SK-N-SH (cell line): Measurements from ENCODE around the gene COBL. TPM values are rescaled to one million over a fixed set of nuclear protein-coding genes. Genes with fewer than 3 reads are reported as not detected.

Experiments used
- CTCF ChIA-PET: fragments of 300-600, 350-600 bp; formaldehyde crosslinking; extraction: SDS; loops from one replicate; lab custom pipeline; 2021; lab: Yijun Ruan, JAX
- POLR2A ChIA-PET: fragments of 350-600 bp; sonication (Branson Sonifier 250); formaldehyde crosslinking; extraction: SDS; loops from one replicate; lab custom pipeline; 2020; ENCODE audit warnings: antibody characterized with exemption, inconsistent platforms; lab: Yijun Ruan, JAX
- DNase-seq: peaks from one replicate; pipeline ENCODE4 v3.0.0; 2012
- H2AFZ ChIP-seq: fragments of 200-600 bp; sonication (generic); 2 replicates; pipeline ENCODE4 v1.8.1; 2016; ENCODE audit warnings: antibody characterized with exemption, mild to moderate bottlenecking, low read depth
- H3F3A ChIP-seq: fragments of 200-600 bp; sonication (generic); replicated peaks from 2 replicates; pipeline ENCODE3; 2016; ENCODE audit warnings: antibody characterized with exemption, mild to moderate bottlenecking; ENCODE audit not compliant: insufficient read depth
- H3K27ac ChIP-seq, 2 experiments: fragments of 200-500 bp in 1 of 2; fragments of 200-600 bp in 1 of 2; sonication (Bioruptor generic) in 1 of 2; sonication (generic), shearing (Covaris generic) in 1 of 2; 2 replicates each; pipeline versions ENCODE4 v1.5.1 to v1.6.1; 2014 to 2016; ENCODE audit warnings: low read depth in 2 of 2, inconsistent platforms in 1 of 2, low read length in 1 of 2, mild to moderate bottlenecking in 1 of 2, mixed read lengths in 1 of 2
- H3K27me3 ChIP-seq: fragments of 200-600 bp; sonication (generic), shearing (Covaris generic); 2 replicates; pipeline ENCODE4 v1.6.1; 2016; ENCODE audit warnings: mixed run types; ENCODE audit not compliant: insufficient read depth
- H3K36me3 ChIP-seq, 2 experiments: fragments of 200-500 bp in 1 of 2; fragments of 200-600 bp in 1 of 2; sonication (Bioruptor generic) in 1 of 2; sonication (generic) in 1 of 2; replicated peaks in 1 of 2; 2 replicates each; pipeline versions ENCODE3 to v1.5.1; 2014 to 2016; ENCODE audit warnings: low read length in 1 of 2, mild to moderate bottlenecking in 1 of 2; ENCODE audit not compliant: insufficient read depth in 2 of 2, control insufficient read depth in 1 of 2
- H3K4me1 ChIP-seq, 2 experiments: fragments of 200-500 bp in 1 of 2; fragments of 200-600 bp in 1 of 2; sonication (Bioruptor generic) in 1 of 2; sonication (generic), shearing (Covaris generic) in 1 of 2; 2 replicates each; pipeline versions ENCODE4 v1.5.1 to v1.6.1; 2014 to 2016; ENCODE audit warnings: low read depth in 1 of 2, low read length in 1 of 2, mixed run types in 1 of 2; ENCODE audit not compliant: insufficient read depth in 2 of 2, control insufficient read depth in 1 of 2
- H3K4me2 ChIP-seq: fragments of 200-600 bp; sonication (generic), shearing (Covaris generic); 2 replicates; pipeline ENCODE4 v1.6.1; 2017; ENCODE audit warnings: mixed run types
- H3K4me3 ChIP-seq, 2 experiments: fragments of 200-500 bp in 1 of 2; fragments of 200-600 bp in 1 of 2; sonication (Bioruptor generic) in 1 of 2; sonication (generic), shearing (Covaris generic) in 1 of 2; 2 replicates each; pipeline versions ENCODE4 v1.5.1 to v1.8.1; 2014 to 2016; ENCODE audit warnings: low read depth in 2 of 2, inconsistent platforms in 1 of 2, low read length in 1 of 2, mild to moderate bottlenecking in 1 of 2, mixed read lengths in 1 of 2, moderate library complexity in 1 of 2
- H3K79me2 ChIP-seq: fragments of 200-600 bp; sonication (generic); 2 replicates; pipeline ENCODE4 v1.8.1; 2017; ENCODE audit warnings: mild to moderate bottlenecking; ENCODE audit not compliant: insufficient read depth
- H3K9ac ChIP-seq: fragments of 200-600 bp; sonication (generic); 2 replicates; pipeline ENCODE4 v1.6.1; 2017; ENCODE audit warnings: mixed run types
- H3K9me2 ChIP-seq: fragments of 200-600 bp; sonication (generic); 2 replicates; pipeline ENCODE4 v1.6.1; 2017; ENCODE audit warnings: mixed run types
- H3K9me3 ChIP-seq: fragments of 200-600 bp; sonication (generic); 2 replicates; pipeline ENCODE4 v1.6.1; 2017; ENCODE audit warnings: mixed run types, mild to moderate bottlenecking, moderate library complexity
- H4K20me1 ChIP-seq: fragments of 200-600 bp; sonication (generic); 2 replicates; pipeline ENCODE4 v1.6.1; 2017; ENCODE audit warnings: mild to moderate bottlenecking, mixed run types; ENCODE audit not compliant: insufficient read depth
- CHD2 ChIP-seq: fragments of 150-350 bp; IDR thresholded peaks from 2 replicates; pipeline ENCODE4 v1.6.1; 2018; ENCODE audit warnings: low read length; ENCODE audit not compliant: partially characterized antibody
- EP300 ChIP-seq, 2 experiments: IDR thresholded peaks; 2 replicates each; pipeline versions ENCODE4 v1.4.0 to v1.6.1; 2012; ENCODE audit warnings: borderline replicate concordance in 1 of 2, low read depth in 1 of 2, low read length in 1 of 2
- FOSL2 ChIP-seq: IDR thresholded peaks from 2 replicates; pipeline ENCODE4 v1.4.0; 2012; ENCODE audit warnings: low read depth, mild to moderate bottlenecking, moderate library complexity, borderline replicate concordance
- FOXJ3 ChIP-seq: sonication (generic); formaldehyde crosslinking; IDR thresholded peaks from 2 replicates; pipeline ENCODE4 v1.5.1; 2020; ENCODE audit warnings: mild to moderate bottlenecking, missing genetic modification reagents
- FOXM1 ChIP-seq: IDR thresholded peaks from 2 replicates; pipeline ENCODE4 v1.4.0; 2012; ENCODE audit warnings: low read depth, mild to moderate bottlenecking
- GABPA ChIP-seq: IDR thresholded peaks from 2 replicates; pipeline ENCODE4 v1.4.0; 2012; ENCODE audit warnings: low read depth, mild to moderate bottlenecking
- GATA2 ChIP-seq: sonication (generic); formaldehyde crosslinking; IDR thresholded peaks from 2 replicates; pipeline ENCODE4 v1.5.0; 2020; ENCODE audit warnings: mild to moderate bottlenecking, missing genetic modification reagents
- MXI1 ChIP-seq: IDR thresholded peaks from 2 replicates; pipeline ENCODE4 v1.6.1; 2012; ENCODE audit warnings: mild to moderate bottlenecking, low read depth, low read length, improper control_type of control experiment
- NRF1 ChIP-seq: IDR thresholded peaks from 2 replicates; pipeline ENCODE4 v1.6.1; 2012; ENCODE audit warnings: low read depth, mild to moderate bottlenecking, low read length
- RFX5 ChIP-seq: IDR thresholded peaks from 2 replicates; pipeline ENCODE4 v1.6.1; 2012; ENCODE audit warnings: mild to moderate bottlenecking, improper control_type of control experiment, low read length
- SIN3A ChIP-seq: IDR thresholded peaks from 2 replicates; pipeline ENCODE4 v1.6.1; 2012; ENCODE audit warnings: low read depth, mild to moderate bottlenecking, low read length, moderate library complexity, borderline replicate concordance
- TCF12 ChIP-seq: IDR thresholded peaks from 2 replicates; pipeline ENCODE4 v1.4.0; 2012
- YY1 ChIP-seq: IDR thresholded peaks from 2 replicates; pipeline ENCODE4 v1.4.0; 2012; ENCODE audit warnings: low read depth, mild to moderate bottlenecking
- ZBTB33 ChIP-seq: IDR thresholded peaks from 2 replicates; pipeline ENCODE4 v1.4.0; 2012; ENCODE audit warnings: low read depth, borderline replicate concordance
- WGBS: methylation state at CpG from one replicate; pipeline ENCODE4 v1.1.6; 2017; ENCODE audit warnings: low lambda C conversion rate; 5-methylcytosine and 5-hydroxymethylcytosine counted together
- polyA plus RNA-seq, 3 experiments: library from polyadenylated mRNA; depleted of rRNA; stranded (reverse); fragments of >200 nt; gene quantifications; 2 replicates each; pipeline ENCODE4 v1.2.3, GENCODE V29; 2012
- TF ChIP-seq, protein P1 (sequence below): fragments of 150-350 bp; IDR thresholded peaks from 2 replicates; pipeline ENCODE4 v1.6.1; 2017; ENCODE audit warnings: antibody characterized with exemption, low read length, low read depth, borderline replicate concordance
- TF ChIP-seq, protein P2 (sequence below): IDR thresholded peaks from 2 replicates; pipeline ENCODE4 v1.6.1; 2012; ENCODE audit warnings: mild to moderate bottlenecking, low read depth, low read length, moderate library complexity
- TF ChIP-seq, protein P3 (sequence below): IDR thresholded peaks from 2 replicates; pipeline ENCODE4 v1.4.0; 2012; ENCODE audit warnings: low read depth

The COBL gene
- polyA plus RNA-seq, 1 of the 3 experiments (the other 2 are of a cell fraction) = under 0.01 TPM

- no peak overlapping the region for H3K27ac ChIP-seq
- H3K27me3 ChIP-seq = no peaks in the 10 kb centered on the region
- H3K9me2 ChIP-seq = no peaks in the 10 kb centered on the region
- no peak overlapping the region for H3K9ac ChIP-seq
- H3F3A ChIP-seq = no peaks in the 10 kb centered on the region
- no peak for DNase-seq
- 21% methylated on average over 3 of the region's 3 CpGs for WGBS
- H3K9me3 ChIP-seq = no peaks in the 10 kb centered on the region
- CTCF ChIA-PET = no interaction called here
- H2AFZ ChIP-seq = no peak overlapping the region
- H3K4me3 ChIP-seq = no peak overlapping the region
- H3K4me2 ChIP-seq = no peak overlapping the region
- H3K79me2 ChIP-seq = no peaks in the 10 kb centered on the region
- H4K20me1 ChIP-seq = no peaks in the 10 kb centered on the region
- H3K4me1 ChIP-seq = no peaks in the 10 kb centered on the region
- TF ChIP-seq FOXM1 (no peak), YY1 (no peak), MXI1 (no peak)
- TF ChIP-seq, protein P1, sequence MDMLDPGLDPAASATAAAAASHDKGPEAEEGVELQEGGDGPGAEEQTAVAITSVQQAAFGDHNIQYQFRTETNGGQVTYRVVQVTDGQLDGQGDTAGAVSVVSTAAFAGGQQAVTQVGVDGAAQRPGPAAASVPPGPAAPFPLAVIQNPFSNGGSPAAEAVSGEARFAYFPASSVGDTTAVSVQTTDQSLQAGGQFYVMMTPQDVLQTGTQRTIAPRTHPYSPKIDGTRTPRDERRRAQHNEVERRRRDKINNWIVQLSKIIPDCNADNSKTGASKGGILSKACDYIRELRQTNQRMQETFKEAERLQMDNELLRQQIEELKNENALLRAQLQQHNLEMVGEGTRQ = no peak
- TF ChIP-seq, all 33 proteins: peak for 0
- H3K36me3 ChIP-seq = no peaks in the 10 kb centered on the region
- POLR2A ChIA-PET = no interaction called here
These were observed 61.6 kb downstream of the COBL start for GRCh38 chr7:51255036-51255435.

DNA sequence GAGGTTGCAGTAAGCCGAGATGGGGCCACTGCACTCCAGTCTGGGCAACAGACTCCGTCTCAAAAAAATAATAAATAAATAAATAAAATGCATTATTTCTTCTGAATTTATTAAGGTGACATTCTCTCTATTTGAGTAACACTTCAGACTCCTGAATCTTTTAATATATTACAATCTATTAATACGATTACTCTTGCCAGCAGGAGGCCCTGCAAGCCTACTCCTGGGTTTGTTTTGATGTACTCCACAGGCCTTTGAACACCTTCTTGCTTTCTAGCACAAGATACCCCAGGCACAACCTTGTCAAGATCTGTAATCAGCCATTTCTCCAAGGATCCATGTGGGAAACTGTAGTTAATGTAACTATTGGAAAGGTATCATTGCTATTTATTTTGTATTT is 63.5 kb downstream of the COBL start:
- H3K27me3 ChIP-seq = no peaks in the 10 kb centered on the region
- TF ChIP-seq SIN3A = no peak
- no peak overlapping the region for H3K9ac ChIP-seq
- ChIA-PET POLR2A (no interaction called here), CTCF (no interaction called here)
- no peaks in the 10 kb centered on the region for H3K36me3 ChIP-seq
- no peak overlapping the region for H3K27ac ChIP-seq
- no peaks in the 10 kb centered on the region for H3F3A ChIP-seq
- 41% methylated on average over 3 of the region's 3 CpGs for WGBS
- no peak overlapping the region for H3K4me2 ChIP-seq
- no peaks in the 10 kb centered on the region for H3K9me3 ChIP-seq
- no peaks in the 10 kb centered on the region for H4K20me1 ChIP-seq
- no peak for DNase-seq
- no peaks in the 10 kb centered on the region for H3K4me1 ChIP-seq
- H3K9me2 ChIP-seq = no peaks in the 10 kb centered on the region
- H3K79me2 ChIP-seq = no peaks in the 10 kb centered on the region
- no peak overlapping the region for H3K4me3 ChIP-seq
- H2AFZ ChIP-seq = no peak overlapping the region

DNA sequence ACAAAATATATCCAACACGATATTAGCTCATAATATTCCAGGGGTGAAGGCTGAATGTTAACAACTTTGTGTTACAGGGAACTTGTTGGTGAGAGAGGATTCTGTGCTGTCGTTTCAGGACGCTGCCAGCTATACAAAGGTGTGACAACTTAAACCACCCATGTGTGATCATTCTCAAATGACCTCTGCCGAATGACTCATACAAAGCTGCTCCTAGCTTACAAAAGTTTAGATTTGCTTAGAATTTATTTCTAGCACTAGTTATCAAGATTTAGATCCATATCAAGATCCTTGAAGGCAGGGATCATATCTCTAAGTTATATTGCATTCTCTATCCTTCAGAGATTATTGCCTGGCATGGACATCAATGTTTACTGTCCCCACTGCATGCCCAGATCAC is 65.3 kb downstream of the COBL start:
- no peaks in the 10 kb centered on the region; the same call in 1 of the 2 replicates for H3K9me3 ChIP-seq
- no peaks in the 10 kb centered on the region for H3F3A ChIP-seq
- H3K9ac ChIP-seq = no peak overlapping the region
- no peak overlapping the region for H3K4me2 ChIP-seq
- DNase-seq = no peak
- no peak overlapping the region for H3K27ac ChIP-seq
- H3K27me3 ChIP-seq = no peaks in the 10 kb centered on the region
- no peaks in the 10 kb centered on the region for H3K4me1 ChIP-seq
- H3K36me3 ChIP-seq = no peaks in the 10 kb centered on the region
- ChIA-PET POLR2A (no interaction called here), CTCF (interaction anchor here (1.1 kb wide), 1 partner anchor 89 kb away, joined by 5 read pairs; no protein-coding TSS in a partner anchor)
- no peak overlapping the region for H2AFZ ChIP-seq
- no peaks in the 10 kb centered on the region for H3K79me2 ChIP-seq
- WGBS = 31% methylated on average over 4 of the region's 4 CpGs
- H3K4me3 ChIP-seq = no peak overlapping the region
- H3K9me2 ChIP-seq = no peaks in the 10 kb centered on the region
- H4K20me1 ChIP-seq = no peaks in the 10 kb centered on the region
- no peak for TF ChIP-seq EP300 (IDR thresholded peaks at IDR 0.05; ENCODE audit: borderline replicate concordance in 1 of 2, low read depth in 1 of 2, low read length in 1 of 2)
- TF ChIP-seq FOXM1 = no peak
- TF ChIP-seq FOSL2 = no peak
- TF ChIP-seq ZBTB33 = no peak
- TF ChIP-seq, protein P2, sequence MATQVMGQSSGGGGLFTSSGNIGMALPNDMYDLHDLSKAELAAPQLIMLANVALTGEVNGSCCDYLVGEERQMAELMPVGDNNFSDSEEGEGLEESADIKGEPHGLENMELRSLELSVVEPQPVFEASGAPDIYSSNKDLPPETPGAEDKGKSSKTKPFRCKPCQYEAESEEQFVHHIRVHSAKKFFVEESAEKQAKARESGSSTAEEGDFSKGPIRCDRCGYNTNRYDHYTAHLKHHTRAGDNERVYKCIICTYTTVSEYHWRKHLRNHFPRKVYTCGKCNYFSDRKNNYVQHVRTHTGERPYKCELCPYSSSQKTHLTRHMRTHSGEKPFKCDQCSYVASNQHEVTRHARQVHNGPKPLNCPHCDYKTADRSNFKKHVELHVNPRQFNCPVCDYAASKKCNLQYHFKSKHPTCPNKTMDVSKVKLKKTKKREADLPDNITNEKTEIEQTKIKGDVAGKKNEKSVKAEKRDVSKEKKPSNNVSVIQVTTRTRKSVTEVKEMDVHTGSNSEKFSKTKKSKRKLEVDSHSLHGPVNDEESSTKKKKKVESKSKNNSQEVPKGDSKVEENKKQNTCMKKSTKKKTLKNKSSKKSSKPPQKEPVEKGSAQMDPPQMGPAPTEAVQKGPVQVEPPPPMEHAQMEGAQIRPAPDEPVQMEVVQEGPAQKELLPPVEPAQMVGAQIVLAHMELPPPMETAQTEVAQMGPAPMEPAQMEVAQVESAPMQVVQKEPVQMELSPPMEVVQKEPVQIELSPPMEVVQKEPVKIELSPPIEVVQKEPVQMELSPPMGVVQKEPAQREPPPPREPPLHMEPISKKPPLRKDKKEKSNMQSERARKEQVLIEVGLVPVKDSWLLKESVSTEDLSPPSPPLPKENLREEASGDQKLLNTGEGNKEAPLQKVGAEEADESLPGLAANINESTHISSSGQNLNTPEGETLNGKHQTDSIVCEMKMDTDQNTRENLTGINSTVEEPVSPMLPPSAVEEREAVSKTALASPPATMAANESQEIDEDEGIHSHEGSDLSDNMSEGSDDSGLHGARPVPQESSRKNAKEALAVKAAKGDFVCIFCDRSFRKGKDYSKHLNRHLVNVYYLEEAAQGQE = no peak
- TF ChIP-seq GABPA = no peak
- TF ChIP-seq GATA2 = no peak
- TF ChIP-seq, protein P3, sequence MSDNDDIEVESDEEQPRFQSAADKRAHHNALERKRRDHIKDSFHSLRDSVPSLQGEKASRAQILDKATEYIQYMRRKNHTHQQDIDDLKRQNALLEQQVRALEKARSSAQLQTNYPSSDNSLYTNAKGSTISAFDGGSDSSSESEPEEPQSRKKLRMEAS = no peak
- TF ChIP-seq RFX5 = no peak
- no peak for TF ChIP-seq CHD2
- TF ChIP-seq NRF1 = no peak
- TF ChIP-seq TCF12 = no peak
- TF ChIP-seq FOXJ3 (CRISPR knock-in tag) = no peak
